Testis (tissue), 3 donors: ENCODE measurements around the gene MED27. TPM values are rescaled to one million over a fixed set of nuclear protein-coding genes. Genes with fewer than 3 reads are reported as not detected.

ENCODE experiments used
- DNase-seq: peaks from one replicate; pipeline ENCODE4 v3.0.0-alpha.2; 2019
- H3K27ac ChIP-seq, 2 donors: fragments of 200-600 bp; sonication (generic); one replicate each; pipeline ENCODE4 v1.5.1; 2019
- H3K27me3 ChIP-seq: fragments of 200-600 bp; sonication (generic); one replicate; pipeline ENCODE4 v1.5.1; 2019
- H3K36me3 ChIP-seq: fragments of 200-600 bp; sonication (generic); one replicate; pipeline ENCODE4 v1.5.1; 2017; ENCODE audit warnings: low read depth; ENCODE audit errors: missing control alignments
- H3K4me1 ChIP-seq: fragments of 200-600 bp; sonication (generic); one replicate; pipeline ENCODE4 v1.5.1; 2019
- H3K4me3 ChIP-seq, 2 donors: fragments of 200-600 bp; sonication (generic); one replicate each; pipeline ENCODE4 v1.5.1; 2017 to 2019
- H3K9me3 ChIP-seq: fragments of 200-600 bp; sonication (generic); one replicate; pipeline ENCODE4 v1.5.1; 2017
- CTCF ChIP-seq, 3 experiments: fragments of 450-650 bp in 2 of 3; fragments of 200-600 bp in 1 of 3; sonication (generic) in 1 of 3; IDR thresholded peaks; one replicate each; pipeline ENCODE4 v1.5.1; 2016 to 2019; ENCODE audit warnings: antibody characterized with exemption in 3 of 3, mild to moderate bottlenecking in 2 of 3, moderate library complexity in 1 of 3
- POLR2A ChIP-seq: fragments of 450-650 bp; IDR thresholded peaks from one replicate; pipeline ENCODE4 v1.6.1; 2017; ENCODE audit warnings: antibody characterized with exemption, mild to moderate bottlenecking, moderate library complexity
- WGBS, 2 donors: methylation state at CpG; one replicate each; pipeline ENCODE4 v1.1.5; 2018; 5-methylcytosine and 5-hydroxymethylcytosine counted together
- intact Hi-C: fragments of 100-400 bp; cut with DNase I; formaldehyde crosslinking; loops from one replicate; pipeline ENCODE4 v1.15.1; 2023; ENCODE audit warnings: low total_unique reads
- polyA plus RNA-seq: library from polyadenylated mRNA; stranded (reverse); fragments of 350-450 nt; fragmentation: Illumina TruSeq; extraction: RNeasy Lipid Tissue Mini Kit (QIAGEN cat#74804); gene quantifications from one replicate; pipeline ENCODE4 v1.2.3, GENCODE V29; 2014; ENCODE audit warnings: low read depth, low replicate concordance; ENCODE audit not compliant: insufficient read depth
- total RNA-seq, 2 donors: library from RNA; depleted of rRNA; stranded (reverse); fragments of >200 nt; gene quantifications; one replicate each; pipeline ENCODE4 v1.2.3, GENCODE V29; 2016

MED27 gene
- total and polyA plus RNA-seq, 3 donors from 2014 or later, result 30.7 to 45.0 (median 33.7) TPM

- Histone ChIP-seq H3K27me3 (no peaks in the 10 kb centered on the region), H3K4me1 (no peaks in the 10 kb centered on the region), H3K4me3 (no peak overlapping the region), H3K27ac (no peak overlapping the region), H3K36me3 (no peaks in the 10 kb centered on the region), H3K9me3 (no peaks in the 10 kb centered on the region)
- intact Hi-C loops, result no loop called here
- WGBS, 2 donors, result 84 to 88% methylated on average over 12 of the region's 12 CpGs
- TF ChIP-seq POLR2A, result no peak
- TF ChIP-seq CTCF (IDR thresholded peaks at IDR 0.05), result no peak
- no peak for DNase-seq
Observed at GRCh38 chr9:131858147-131858546, 221.5 kb downstream of the MED27 start.

- H3K36me3 ChIP-seq, result no peaks in the 10 kb centered on the region
- no peak overlapping the region for H3K27ac ChIP-seq
- H3K4me3 ChIP-seq, result no peak overlapping the region
- no peak for DNase-seq
- H3K27me3 ChIP-seq, result no peaks in the 10 kb centered on the region
- H3K9me3 ChIP-seq, result no peaks in the 10 kb centered on the region
- WGBS, 2 donors, result 88 to 89% methylated on average over 21 of the region's 21 CpGs
- TF ChIP-seq POLR2A (no peak), CTCF (IDR thresholded peaks at IDR 0.05) (no peak)
- H3K4me1 ChIP-seq, result no peaks in the 10 kb centered on the region
- intact Hi-C loops, result no loop called here
Observed at GRCh38 chr9:131856105-131856504, 223.6 kb downstream of the MED27 start.

GRCh38 chr9:131854896-131855613, 224.6 kb downstream of the MED27 start:
- Histone ChIP-seq H3K27me3 (no peaks in the 10 kb centered on the region), H3K27ac (no peak overlapping the region), H3K36me3 (no peaks in the 10 kb centered on the region), H3K4me1 (no peaks in the 10 kb centered on the region), H3K9me3 (no peaks in the 10 kb centered on the region), H3K4me3 (no peak overlapping the region)
- WGBS, 2 donors, result 53 to 54% methylated on average over 21 of the region's 21 CpGs
- DNase-seq, result no peak
- intact Hi-C loops, result no loop called here
- TF ChIP-seq CTCF (IDR thresholded peaks at IDR 0.05) (no peak), POLR2A (no peak)

- DNase-seq, result no peak
- 70 to 80% methylated on average over 8 of the region's 8 CpGs for WGBS, 2 donors
Observed at GRCh38 chr9:131854334-131854733, 225.3 kb downstream of the MED27 start.

More at GRCh38 chr9:131854334-131854733, 225.3 kb downstream of the MED27 start:
- no peaks in the 10 kb centered on the region for H3K36me3 ChIP-seq
- intact Hi-C loops, result no loop called here
- no peak for TF ChIP-seq POLR2A
- no peak for TF ChIP-seq CTCF (IDR thresholded peaks at IDR 0.05)
- no peaks in the 10 kb centered on the region for H3K27me3 ChIP-seq
- H3K4me1 ChIP-seq, result no peaks in the 10 kb centered on the region
- H3K9me3 ChIP-seq, result no peaks in the 10 kb centered on the region
- no peak overlapping the region for H3K27ac ChIP-seq
- H3K4me3 ChIP-seq, result no peak overlapping the region
